ENCODE measurements around the gene MRS2.
"Not testable (repeated sequence)": the region's sequence is repeated elsewhere in the genome, so short reads cannot be mapped to it uniquely, and the experiment has no call there.

Gene MRS2

DNA sequence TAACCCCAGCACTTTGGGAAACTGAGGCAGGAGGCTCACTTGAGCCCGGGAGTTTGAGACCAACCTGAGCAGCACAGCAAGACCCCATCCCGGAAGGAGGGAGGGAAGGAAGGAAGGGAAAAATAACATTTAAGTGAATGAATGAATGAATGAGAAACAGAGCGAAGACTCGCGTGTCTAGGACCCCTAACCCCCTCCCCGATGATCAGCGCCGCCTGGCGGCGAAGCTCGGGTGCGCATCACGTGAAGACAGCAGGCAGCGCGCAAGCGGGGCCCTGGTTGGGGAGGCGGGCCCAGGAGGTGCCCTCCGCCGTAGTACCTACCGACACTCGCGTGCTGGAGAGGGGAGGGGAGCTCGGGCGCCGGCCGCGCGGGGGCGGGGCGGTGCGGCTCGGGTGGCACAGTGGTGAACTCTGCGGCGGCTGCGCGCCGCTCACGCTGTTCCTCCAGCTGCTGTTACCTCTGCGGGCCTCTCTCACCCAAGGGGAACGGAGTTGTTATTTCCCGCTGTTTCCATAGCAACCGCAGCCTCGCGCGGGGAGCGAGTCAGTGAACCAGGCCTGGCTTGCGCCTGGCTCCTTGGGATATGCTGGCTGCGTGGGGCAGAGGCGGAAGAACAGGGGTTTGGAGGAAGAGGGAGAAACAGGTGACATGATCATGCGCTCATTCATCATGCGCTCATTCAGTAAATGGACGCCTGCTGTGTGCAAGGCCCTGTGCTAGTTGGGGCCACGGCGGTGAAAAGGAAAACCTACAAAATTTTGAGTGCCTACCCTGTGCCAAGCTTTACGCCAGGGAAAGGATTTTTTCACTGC, 42.9 kb upstream of the MRS2 start:
- Histone ChIP-seq H3K9me3 (replicated peaks; ENCODE audit: insufficient read depth, low read length) (no peaks in the 10 kb centered on the region), H3K9me2 (replicated peaks; ENCODE audit: insufficient read depth, low read length) (no peaks in the 10 kb centered on the region), H3K4me1 (ENCODE audit: low read length) (peaks cover 8% of the 10 kb centered on the region; the same call in 1 of the 2 replicates), H2AFZ (ENCODE audit: low read length) (peak overlapping the region; percentile 93), H3F3A (ENCODE audit: insufficient read depth, low read length) (peaks cover 6% of the 10 kb centered on the region; the same call in 1 of the 2 replicates), H3K4me3 (ENCODE audit: low read length) (peak overlapping the region; percentile 68), H3K27ac (ENCODE audit: low read length) (peak overlapping the region; percentile 73), H3K79me2 (ENCODE audit: low read length) (no peaks in the 10 kb centered on the region), H3K4me2 (ENCODE audit: low read depth, low read length) (peak overlapping the region; percentile 94), H3K9ac (ENCODE audit: low read length) (peak overlapping the region; percentile 83), H4K20me1 (ENCODE audit: insufficient read depth, low read length) (no peaks in the 10 kb centered on the region), H3K36me3 (replicated peaks; ENCODE audit: insufficient read depth, low read length) (no peaks in the 10 kb centered on the region), H3K27me3 (replicated peaks; ENCODE audit: insufficient read depth, low read length) (no peaks in the 10 kb centered on the region)
- TF ChIP-seq EZH2 (optimal IDR thresholded peaks at IDR 0.05; ENCODE audit: low read depth, low read length) (no peak), EZH2phosphoT487 (IDR thresholded peaks at IDR 0.05; ENCODE audit: low read length) (no peak), CTCF (IDR thresholded peaks at IDR 0.05; ENCODE audit: low read length) (peak; percentile 91)
- DNase-seq = peak; percentile 94

DNA sequence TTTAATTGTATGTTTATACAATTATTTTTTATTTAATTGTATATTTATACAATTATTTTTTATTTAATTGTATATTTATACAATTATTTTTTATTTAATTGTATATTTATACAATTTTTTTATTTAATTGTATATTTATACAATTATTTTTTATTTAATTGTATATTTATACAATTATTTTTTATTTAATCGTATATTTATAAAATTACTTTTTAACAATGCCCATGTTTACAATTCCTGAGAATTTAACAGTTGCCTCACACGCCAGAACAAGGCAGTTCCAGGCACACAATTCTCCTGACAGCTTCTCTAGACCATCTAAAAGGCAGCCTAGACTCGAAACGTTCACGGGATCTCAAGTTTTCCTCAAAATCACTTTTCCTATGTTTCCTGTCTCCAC, 40.4 kb upstream of the MRS2 start:
- H3K4me1 ChIP-seq (ENCODE audit: low read length); H3K9me3 ChIP-seq (replicated peaks; ENCODE audit: insufficient read depth, low read length); H3K27me3 ChIP-seq (replicated peaks; ENCODE audit: insufficient read depth, low read length); H3K27ac ChIP-seq (ENCODE audit: low read length); H3F3A ChIP-seq (ENCODE audit: insufficient read depth, low read length); H3K9me2 ChIP-seq (replicated peaks; ENCODE audit: insufficient read depth, low read length); DNase-seq; H3K4me3 ChIP-seq (ENCODE audit: low read length); H3K79me2 ChIP-seq (ENCODE audit: low read length); H3K4me2 ChIP-seq (ENCODE audit: low read depth, low read length); H3K9ac ChIP-seq (ENCODE audit: low read length); H4K20me1 ChIP-seq (ENCODE audit: insufficient read depth, low read length); H3K36me3 ChIP-seq (replicated peaks; ENCODE audit: insufficient read depth, low read length); H2AFZ ChIP-seq (ENCODE audit: low read length): not testable (repeated sequence)

- not testable (repeated sequence) for H3K27ac ChIP-seq (ENCODE audit: low read length); H3F3A ChIP-seq (ENCODE audit: insufficient read depth, low read length); H4K20me1 ChIP-seq (ENCODE audit: insufficient read depth, low read length); H3K4me1 ChIP-seq (ENCODE audit: low read length); H3K4me3 ChIP-seq (ENCODE audit: low read length); H3K9ac ChIP-seq (ENCODE audit: low read length); H3K36me3 ChIP-seq (replicated peaks; ENCODE audit: insufficient read depth, low read length); DNase-seq; H2AFZ ChIP-seq (ENCODE audit: low read length); H3K9me3 ChIP-seq (replicated peaks; ENCODE audit: insufficient read depth, low read length); H3K27me3 ChIP-seq (replicated peaks; ENCODE audit: insufficient read depth, low read length); H3K9me2 ChIP-seq (replicated peaks; ENCODE audit: insufficient read depth, low read length); H3K79me2 ChIP-seq (ENCODE audit: low read length); H3K4me2 ChIP-seq (ENCODE audit: low read depth, low read length)
These were observed 37.6 kb upstream of the MRS2 start for GRCh38 chr6:24365103-24365633.

- no peaks in the 10 kb centered on the region for H3K9me3 ChIP-seq (replicated peaks; ENCODE audit: insufficient read depth, low read length)
- no peaks in the 10 kb centered on the region for H3K79me2 ChIP-seq (ENCODE audit: low read length)
These were observed 28.1 kb upstream of the MRS2 start for GRCh38 chr6:24374612-24375011.

More at GRCh38 chr6:24374612-24375011, 28.1 kb upstream of the MRS2 start:
- Histone ChIP-seq H3K4me2 (ENCODE audit: low read depth, low read length) (no peak overlapping the region), H4K20me1 (ENCODE audit: insufficient read depth, low read length) (no peaks in the 10 kb centered on the region), H3K27me3 (replicated peaks; ENCODE audit: insufficient read depth, low read length) (no peaks in the 10 kb centered on the region), H3K36me3 (replicated peaks; ENCODE audit: insufficient read depth, low read length) (no peaks in the 10 kb centered on the region), H2AFZ (ENCODE audit: low read length) (no peak overlapping the region), H3K4me3 (ENCODE audit: low read length) (no peak overlapping the region), H3K4me1 (ENCODE audit: low read length) (no peaks in the 10 kb centered on the region), H3K27ac (ENCODE audit: low read length) (no peak overlapping the region), H3K9ac (ENCODE audit: low read length) (no peak overlapping the region), H3F3A (ENCODE audit: insufficient read depth, low read length) (no peaks in the 10 kb centered on the region), H3K9me2 (replicated peaks; ENCODE audit: insufficient read depth, low read length) (no peaks in the 10 kb centered on the region)
- no peak for DNase-seq
- no peak for TF ChIP-seq EZH2phosphoT487 (IDR thresholded peaks at IDR 0.05; ENCODE audit: low read length)
- no peak for TF ChIP-seq CTCF (IDR thresholded peaks at IDR 0.05; ENCODE audit: low read length)
- TF ChIP-seq EZH2 (optimal IDR thresholded peaks at IDR 0.05; ENCODE audit: low read depth, low read length) = no peak
